Measurements from ENCODE around the gene CCP110.

GRCh38 chr16:19588661-19589060 is 64.9 kb downstream of the CCP110 start:
- TF ChIP-seq ZNF274 (IDR thresholded peaks at IDR 0.05; ENCODE audit: low read depth, low read length) (no peak), SUZ12 (IDR thresholded peaks at IDR 0.05; ENCODE audit: extremely low read depth, insufficient read depth, insufficient read length) (no peak)

All from NT2/D1 (cell line).